ENCODE data around the gene GALNT5. TPM values are rescaled to one million over a fixed set of nuclear protein-coding genes. Genes with fewer than 3 reads are reported as not detected.

Gene GALNT5
- total RNA-seq = 3.1 and 5.1 TPM in 2 replicates

GRCh38 chr2:157257312-157258252 is at the start of gene GALNT5:
Gene GALNT5 (plus strand): TSS chr2:157257705. CDS start chr2:157258083, 378 bp downstream.

GRCh38 chr2:157325786-157326185 is 68.3 kb downstream of the GALNT5 start, which contains the start of gene ERMN:
Gene ERMN (minus strand): TSS chr2:157325824. CDS start chr2:157325642, 182 bp downstream.

Other genes starting within 250 kb of the GALNT5 start
- not detected in 2 replicates for gene ERMN, start 68.1 kb downstream of the GALNT5 start, total RNA-seq
- not detected in 2 replicates for gene CYTIP, start 186.4 kb downstream of the GALNT5 start, total RNA-seq